Panc1 (cell line): ENCODE results near the gene IQCH.

Experiments used
- CTCF ChIP-seq: fragments of 450-650 bp; IDR thresholded peaks from 2 replicates; pipeline ENCODE4 v1.5.1; 2017; ENCODE audit warnings: mild to moderate bottlenecking
- POLR2AphosphoS5 ChIP-seq: IDR thresholded peaks from 2 replicates; pipeline ENCODE4 v1.6.1; 2012; ENCODE audit warnings: mild to moderate bottlenecking, low read depth, low read length, moderate library complexity
- REST ChIP-seq, 2 experiments: IDR thresholded peaks; 2 replicates each; pipeline ENCODE4 v1.6.1; 2011 to 2012; ENCODE audit warnings: low read depth in 2 of 2, control low read depth in 1 of 2, low read length in 1 of 2, mild to moderate bottlenecking in 1 of 2, moderate library complexity in 1 of 2; ENCODE audit not compliant: insufficient read depth in 1 of 2
- SIN3A ChIP-seq: IDR thresholded peaks from 2 replicates; pipeline ENCODE4 v1.6.1; 2012; ENCODE audit warnings: low read depth, mild to moderate bottlenecking, low read length, moderate library complexity, borderline replicate concordance; ENCODE audit not compliant: insufficient read depth

- TF ChIP-seq CTCF (no peak), POLR2AphosphoS5 (no peak), REST (IDR thresholded peaks at IDR 0.05; ENCODE audit: insufficient read depth in 1 of 2, low read depth in 2 of 2, low read length in 1 of 2) (no peak), SIN3A (no peak)
Observed at GRCh38 chr15:67259806-67260205, 5.2 kb downstream of the IQCH start.
